CD4-positive, CD25-positive, alpha-beta regulatory T cell (primary cell): Measurements from ENCODE around the gene GSTA4. TPM values are rescaled to one million over a fixed set of nuclear protein-coding genes. Genes with fewer than 3 reads are reported as not detected.

Source experiments
- ATAC-seq, 2 donors: fragments of 150-1000 bp; cut with Tn5 transposase; one replicate each; pipeline ENCODE4 v1.10.0; 2021; ENCODE audit warnings: low read depth in 2 of 2, moderate number of reproducible peaks in 2 of 2, moderate library complexity in 1 of 2
- DNase-seq, 3 donors: peaks; one replicate each; pipeline versions ENCODE4 v3.0.0 to v3.0.0-alpha.2; 2012 to 2022; ENCODE audit warnings: mixed read lengths in 1 of 3
- H3K27ac ChIP-seq: one replicate; pipeline ENCODE4 v1.7.0; 2013; ENCODE audit warnings: mild to moderate bottlenecking, low read length; ENCODE audit not compliant: insufficient read depth, poor library complexity, severe bottlenecking
- H3K27me3 ChIP-seq: one replicate; pipeline ENCODE4 v1.7.0; 2013; ENCODE audit warnings: low read length; ENCODE audit not compliant: control insufficient read depth, insufficient read depth
- H3K36me3 ChIP-seq: one replicate; pipeline ENCODE4 v1.7.0; 2013; ENCODE audit warnings: mild to moderate bottlenecking, low read length, moderate library complexity; ENCODE audit not compliant: control insufficient read depth, insufficient read depth
- H3K4me1 ChIP-seq: 2 replicates; pipeline ENCODE4 v1.7.0; 2013; ENCODE audit warnings: mild to moderate bottlenecking, low read length; ENCODE audit not compliant: insufficient read depth, control insufficient read depth, poor library complexity, severe bottlenecking
- H3K4me3 ChIP-seq: one replicate; pipeline ENCODE4 v1.7.0; 2013; ENCODE audit warnings: low read depth, mild to moderate bottlenecking, low read length, moderate library complexity
- H3K9me3 ChIP-seq, 2 experiments: 1 replicate in 1 of 2; 2 replicates in 1 of 2; pipeline ENCODE4 v1.7.0; 2013; ENCODE audit warnings: low read length in 2 of 2, mild to moderate bottlenecking in 1 of 2, moderate library complexity in 1 of 2; ENCODE audit not compliant: control insufficient read depth in 2 of 2
- H3K27ac Mint-ChIP-seq, 3 donors: one replicate each; pipeline ENCODE4 v1.8.0; 2020 to 2022; ENCODE audit warnings: mild to moderate bottlenecking in 3 of 3, mixed read lengths in 3 of 3, moderate library complexity in 2 of 3
- H3K27me3 Mint-ChIP-seq: one replicate; pipeline ENCODE4 v1.8.0; 2022; ENCODE audit warnings: mild to moderate bottlenecking, mixed read lengths
- H3K36me3 Mint-ChIP-seq: one replicate; pipeline ENCODE4 v1.8.0; 2020; ENCODE audit warnings: mixed read lengths
- H3K4me1 Mint-ChIP-seq, 4 donors: one replicate each; pipeline ENCODE4 v1.8.0; 2020 to 2022; ENCODE audit warnings: mixed read lengths in 4 of 4, mild to moderate bottlenecking in 1 of 4
- H3K4me3 Mint-ChIP-seq, 4 donors: one replicate each; pipeline ENCODE4 v1.8.0; 2020 to 2022; ENCODE audit warnings: mild to moderate bottlenecking in 4 of 4, mixed read lengths in 4 of 4, moderate library complexity in 3 of 4
- H3K9me3 Mint-ChIP-seq, 7 donors: one replicate each; pipeline ENCODE4 v1.8.0; 2020 to 2022; ENCODE audit warnings: mixed read lengths in 7 of 7, mild to moderate bottlenecking in 3 of 7, moderate library complexity in 2 of 7
- polyA plus RNA-seq, 4 donors: library from polyadenylated mRNA; unstranded; fragments of 300-500 nt; fragmentation: Illumina TruSeq; gene quantifications; one replicate each; pipeline ENCODE4 v1.2.3, GENCODE V29; 2021
- total RNA-seq: library from RNA; stranded (reverse); gene quantifications from one replicate; pipeline ENCODE4 v1.2.3, GENCODE V29; 2022

GSTA4 gene
- total and polyA plus RNA-seq, 5 donors from 2014 or later = 1.1 to 4.1 (median 1.2) TPM

DNA sequence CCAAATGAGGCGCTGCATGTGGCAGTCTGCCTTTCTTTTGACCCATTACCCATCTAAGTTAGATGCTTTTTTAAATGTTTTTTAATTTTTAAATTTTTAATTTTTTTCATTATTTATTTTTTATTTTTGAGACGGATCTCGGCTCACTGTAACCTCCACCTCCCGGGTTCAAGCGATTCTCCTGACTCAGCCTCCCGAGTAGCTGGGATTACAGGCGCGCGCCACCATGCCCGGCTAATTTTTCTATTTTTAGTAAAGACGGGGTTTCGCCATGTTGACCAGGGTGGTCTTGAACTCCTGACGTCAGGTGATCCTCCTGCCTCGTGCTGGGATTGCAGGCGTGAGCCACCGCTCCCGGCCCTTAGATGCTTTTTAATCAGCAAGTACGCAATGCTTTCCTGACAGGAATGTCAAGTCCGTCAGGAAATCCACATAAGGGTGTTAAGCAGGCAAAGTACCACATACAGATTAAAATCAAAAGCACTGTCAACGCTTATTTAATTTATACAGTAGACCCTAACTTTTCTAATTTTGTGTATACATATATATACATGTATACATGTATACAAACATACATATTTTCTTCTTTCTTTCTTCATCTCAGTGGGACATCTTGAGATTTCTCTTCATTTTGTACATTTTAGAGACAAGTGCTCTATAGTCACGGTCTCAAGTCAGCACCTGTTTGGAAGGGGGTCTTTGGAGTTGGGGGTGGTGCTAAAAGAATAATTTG lies 995 bp upstream of the GSTA4 start:
- H3K36me3 ChIP-seq = no peaks in the 10 kb centered on the region
- Mint-ChIP-seq H3K9me3 (peaks cover 0 to 8% (median 0%) of the 10 kb centered on the region in 7 donors), H3K4me3 (peak overlapping the region; percentile 88 to 100 (median 97)), H3K27ac (peak overlapping the region; percentile 98 to 100 (median 100)), H3K27me3 (peaks cover 22% of the 10 kb centered on the region), H3K4me1 (peaks cover 10 to 41% (median 26%) of the 10 kb centered on the region in 4 donors), H3K36me3 (peaks cover 5% of the 10 kb centered on the region)
- H3K27me3 ChIP-seq = no peaks in the 10 kb centered on the region
- ATAC-seq (no peak), DNase-seq (peak in 2 of 3 donors; percentile 10 to 71)
- H3K9me3 ChIP-seq = no peaks in the 10 kb centered on the region
- peak overlapping the region; percentile 78 for H3K4me3 ChIP-seq
- H3K4me1 ChIP-seq = peaks cover 19% of the 10 kb centered on the region
- H3K27ac ChIP-seq = peak overlapping the region; percentile 95

DNA sequence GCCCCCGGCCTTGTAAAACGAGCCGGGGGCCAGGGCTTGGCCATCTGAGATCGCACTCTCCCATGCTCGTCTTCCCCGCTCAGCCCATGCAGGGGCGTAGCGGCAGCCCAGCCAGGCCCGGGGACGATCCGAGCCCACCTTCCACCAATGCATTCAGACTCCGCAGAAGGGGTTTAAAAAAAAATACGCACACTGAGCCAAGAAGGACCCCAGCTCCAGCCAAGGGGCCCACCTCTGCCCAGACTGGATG lies 320 bp downstream of the GSTA4 start:
- ATAC-seq (peak in 1 of 2 donors; percentile 10), DNase-seq (no peak)
- Histone ChIP-seq H3K9me3 (no peaks in the 10 kb centered on the region), H3K27ac (peak overlapping the region; percentile 95), H3K4me1 (peaks cover 19% of the 10 kb centered on the region), H3K27me3 (no peaks in the 10 kb centered on the region), H3K36me3 (no peaks in the 10 kb centered on the region), H3K4me3 (peak overlapping the region; percentile 98)
- H3K4me1 Mint-ChIP-seq = peaks cover 10 to 45% (median 24%) of the 10 kb centered on the region in 4 donors
- peak overlapping the region; percentile 88 to 100 (median 97) for H3K4me3 Mint-ChIP-seq
- H3K27ac Mint-ChIP-seq = peak overlapping the region; percentile 98 to 100 (median 100)
- peaks cover 5% of the 10 kb centered on the region for H3K36me3 Mint-ChIP-seq
- peaks cover 26% of the 10 kb centered on the region for H3K27me3 Mint-ChIP-seq
- peaks cover 0 to 8% (median 0%) of the 10 kb centered on the region in 7 donors for H3K9me3 Mint-ChIP-seq

DNA sequence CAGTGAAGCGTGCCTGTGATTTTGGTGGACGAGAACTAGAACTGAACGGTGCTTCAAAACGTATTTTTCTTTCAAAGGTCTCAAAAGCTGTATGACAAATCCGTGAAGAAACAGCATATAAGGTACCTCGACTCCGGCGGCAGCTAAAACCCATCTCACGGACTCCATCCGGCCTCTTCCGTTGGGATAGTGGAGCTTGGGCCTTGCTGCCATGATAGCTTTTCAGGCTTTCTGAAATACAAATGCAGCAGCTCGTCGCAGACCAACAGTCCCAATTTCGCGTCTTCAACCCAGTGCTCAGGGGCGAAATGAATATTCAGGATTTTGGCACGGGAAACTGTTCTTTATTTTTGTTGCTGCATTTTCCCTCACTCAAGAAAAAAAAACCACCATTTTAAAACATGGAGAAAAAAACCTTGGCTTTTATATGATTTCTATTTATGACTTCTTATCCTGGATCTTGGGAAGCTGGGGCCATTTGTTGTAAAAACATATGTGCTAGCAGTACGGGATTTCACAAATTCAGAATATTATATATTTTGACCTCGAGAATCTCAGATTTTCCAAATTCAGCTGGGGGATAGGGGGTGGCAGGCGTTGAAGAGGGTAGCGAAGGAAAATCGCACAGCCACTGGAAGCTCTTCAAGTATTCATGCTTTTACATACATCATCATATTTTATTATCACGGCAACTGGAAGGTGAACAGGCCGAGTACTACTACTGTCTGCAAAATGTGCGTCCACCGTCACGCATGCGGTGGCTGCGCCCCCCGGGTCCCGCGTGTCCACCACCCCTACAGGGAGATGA lies 849 bp downstream of the GSTA4 start:
- H3K4me1 Mint-ChIP-seq = peaks cover 10 to 43% (median 24%) of the 10 kb centered on the region in 4 donors
- H3K4me3 ChIP-seq = peak overlapping the region; percentile 98
- H3K27ac ChIP-seq = peak overlapping the region; percentile 95
- H3K36me3 ChIP-seq = no peaks in the 10 kb centered on the region
- no peak for ATAC-seq
- H3K9me3 ChIP-seq = no peaks in the 10 kb centered on the region
- H3K4me3 Mint-ChIP-seq = peak overlapping the region; percentile 88 to 100 (median 97)
- H3K27ac Mint-ChIP-seq = peak overlapping the region; percentile 98 to 100 (median 100)
- no peaks in the 10 kb centered on the region for H3K27me3 ChIP-seq
- H3K36me3 Mint-ChIP-seq = peaks cover 5% of the 10 kb centered on the region
- H3K4me1 ChIP-seq = peaks cover 19% of the 10 kb centered on the region
- H3K27me3 Mint-ChIP-seq = peaks cover 26% of the 10 kb centered on the region
- peaks cover 0 to 8% (median 0%) of the 10 kb centered on the region in 7 donors for H3K9me3 Mint-ChIP-seq
- DNase-seq = no peak

DNA sequence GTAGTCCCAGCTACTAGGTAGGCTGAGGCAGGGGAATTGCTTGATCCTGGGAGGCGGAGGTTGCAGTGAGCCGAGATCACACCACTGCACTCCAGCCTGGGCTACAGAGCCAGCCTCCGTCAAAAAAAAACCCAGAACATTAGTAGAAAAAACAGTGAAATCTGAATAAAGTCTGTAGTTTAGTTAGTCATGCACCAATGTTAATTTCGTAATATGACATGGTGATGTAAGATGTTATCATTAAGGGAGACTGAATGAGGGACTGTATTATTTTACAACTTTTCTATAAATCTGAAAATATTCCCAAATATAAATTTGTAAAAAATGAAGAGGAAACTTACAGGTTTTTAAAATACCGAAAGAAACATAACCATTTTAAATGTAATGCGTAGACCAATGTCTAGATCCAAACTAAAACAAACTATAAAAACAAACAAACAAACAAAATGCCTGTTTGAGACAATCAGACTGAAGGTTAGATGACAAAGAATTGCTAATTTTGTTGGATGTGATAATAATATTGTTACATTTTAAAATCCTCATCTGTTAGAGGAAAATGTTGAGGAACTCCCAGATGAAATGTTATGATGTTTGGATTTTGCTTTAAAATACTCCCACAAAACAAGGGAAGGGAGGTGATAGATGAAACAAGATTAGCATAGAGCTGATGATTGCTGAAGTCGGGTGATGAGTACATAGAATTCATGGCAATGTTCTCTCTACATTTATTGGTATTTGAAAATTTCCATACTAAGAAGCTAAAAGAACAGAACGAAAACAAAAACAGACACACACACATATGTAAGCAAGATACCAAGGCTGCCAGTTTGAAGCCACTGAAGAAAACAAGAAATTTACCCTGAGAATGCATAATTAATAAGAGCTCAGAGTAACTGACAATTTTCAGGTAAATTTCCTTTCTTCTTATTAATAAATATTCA lies 1.8 kb downstream of the GSTA4 start:
- Mint-ChIP-seq H3K27ac (no peak overlapping the region), H3K4me1 (peaks cover 10 to 43% (median 24%) of the 10 kb centered on the region in 4 donors), H3K36me3 (peaks cover 5% of the 10 kb centered on the region), H3K27me3 (peaks cover 26% of the 10 kb centered on the region), H3K9me3 (peaks cover 0 to 8% (median 0%) of the 10 kb centered on the region in 7 donors), H3K4me3 (peak overlapping the region in 3 of 4 donors; percentile 56 to 100 (median 68))
- Histone ChIP-seq H3K27me3 (no peaks in the 10 kb centered on the region), H3K9me3 (no peaks in the 10 kb centered on the region), H3K27ac (no peak overlapping the region), H3K4me3 (no peak overlapping the region), H3K4me1 (peaks cover 19% of the 10 kb centered on the region), H3K36me3 (no peaks in the 10 kb centered on the region)
- no peak for DNase-seq
- no peak for ATAC-seq

DNA sequence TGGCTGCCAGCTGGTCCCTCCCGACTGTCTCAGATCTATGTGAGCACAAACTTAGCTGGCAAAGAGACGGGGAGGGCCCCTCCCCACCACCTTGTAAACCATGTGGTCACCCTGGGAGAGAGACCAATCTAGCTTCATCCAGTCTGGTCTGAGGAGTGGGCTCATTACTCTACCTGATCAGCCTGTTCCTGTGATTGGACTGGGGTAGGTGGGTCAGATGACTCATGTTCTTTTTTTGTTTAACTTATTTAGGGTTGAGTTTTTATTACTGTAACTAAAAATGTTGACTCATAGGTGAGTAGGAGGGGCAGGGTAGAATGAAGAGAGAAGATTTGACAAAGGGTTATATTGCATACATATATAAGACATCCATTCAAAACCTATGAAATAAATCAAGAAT lies 4.7 kb downstream of the GSTA4 start:
- Histone ChIP-seq H3K4me3 (no peak overlapping the region), H3K27ac (no peak overlapping the region), H3K4me1 (peaks cover 9% of the 10 kb centered on the region), H3K27me3 (no peaks in the 10 kb centered on the region), H3K36me3 (no peaks in the 10 kb centered on the region), H3K9me3 (no peaks in the 10 kb centered on the region)
- Mint-ChIP-seq H3K27ac (no peak overlapping the region), H3K4me3 (peak overlapping the region in 1 of 4 donors; percentile 78), H3K36me3 (peaks cover 1% of the 10 kb centered on the region), H3K4me1 (peaks cover 5 to 24% (median 15%) of the 10 kb centered on the region in 4 donors), H3K27me3 (peaks cover 12% of the 10 kb centered on the region), H3K9me3 (peaks cover 0 to 5% (median 0%) of the 10 kb centered on the region in 7 donors)
- no peak for ATAC-seq
- no peak for DNase-seq

DNA sequence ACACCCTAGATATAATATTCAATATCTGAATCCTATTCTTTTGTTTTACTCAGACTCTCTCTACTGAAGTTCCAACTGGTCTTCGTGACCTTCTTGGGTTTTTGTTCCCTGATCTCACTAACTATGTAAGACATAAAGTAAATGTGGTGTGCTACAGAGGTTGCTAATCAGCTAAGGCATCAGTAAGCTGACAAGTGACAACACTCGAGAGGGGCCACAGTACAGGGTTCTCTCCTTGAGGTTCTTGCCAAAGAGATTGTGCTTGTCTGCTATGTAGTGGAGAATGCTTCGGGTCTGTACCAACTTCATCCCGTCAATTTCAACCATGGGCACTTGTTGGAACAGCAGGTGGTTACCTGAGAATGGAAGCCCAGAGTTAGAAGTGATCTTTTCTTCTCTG lies 9.9 kb downstream of the GSTA4 start:
- H3K4me3 Mint-ChIP-seq = peak overlapping the region in 2 of 4 donors; percentile 42 to 75
- DNase-seq (no peak), ATAC-seq (no peak)
- H3K36me3 Mint-ChIP-seq = no peaks in the 10 kb centered on the region
- no peaks in the 10 kb centered on the region for H3K9me3 ChIP-seq
- H3K9me3 Mint-ChIP-seq = no peaks in the 10 kb centered on the region
- H3K27ac ChIP-seq = no peak overlapping the region
- peaks cover 24% of the 10 kb centered on the region for H3K4me1 ChIP-seq
- no peak overlapping the region for H3K27ac Mint-ChIP-seq
- peaks cover 12 to 36% (median 24%) of the 10 kb centered on the region in 4 donors for H3K4me1 Mint-ChIP-seq
- H3K36me3 ChIP-seq = no peaks in the 10 kb centered on the region
- H3K27me3 Mint-ChIP-seq = peaks cover 1% of the 10 kb centered on the region
- no peaks in the 10 kb centered on the region for H3K27me3 ChIP-seq
- H3K4me3 ChIP-seq = no peak overlapping the region

DNA sequence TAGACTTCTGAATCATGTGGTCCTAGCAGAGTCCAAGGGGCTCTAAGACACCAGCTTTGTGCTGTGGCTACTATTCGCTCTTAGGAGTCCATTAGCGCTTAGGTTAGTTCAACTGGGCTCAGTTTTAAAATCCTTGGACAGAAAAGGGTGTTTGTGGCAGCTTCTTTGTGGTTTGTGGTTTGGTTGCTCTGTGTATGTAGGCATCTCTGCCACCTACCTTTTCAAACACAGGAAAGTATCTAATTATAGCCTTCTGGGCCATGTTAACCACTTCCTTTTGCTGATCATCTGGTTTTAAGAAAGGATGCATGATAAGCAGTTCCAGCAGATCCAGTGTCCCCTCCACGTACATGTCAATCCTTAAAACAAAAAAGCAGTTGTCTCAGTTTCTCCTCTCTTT lies 10.8 kb downstream of the GSTA4 start:
- Histone ChIP-seq H3K27me3 (no peaks in the 10 kb centered on the region), H3K36me3 (no peaks in the 10 kb centered on the region)
- peaks cover 12 to 36% (median 23%) of the 10 kb centered on the region in 4 donors for H3K4me1 Mint-ChIP-seq

More for the DNA sequence above, 10.8 kb downstream of the GSTA4 start:
- H3K4me1 ChIP-seq = peaks cover 24% of the 10 kb centered on the region
- peak; percentile 16 to 84 (median 68) for DNase-seq
- Mint-ChIP-seq H3K36me3 (no peaks in the 10 kb centered on the region), H3K4me3 (peak overlapping the region; percentile 40 to 84 (median 58)), H3K27me3 (no peaks in the 10 kb centered on the region), H3K27ac (peak overlapping the region in 1 of 3 donors; percentile 5), H3K9me3 (no peaks in the 10 kb centered on the region)
- peak overlapping the region; percentile 79 for H3K4me3 ChIP-seq
- no peak overlapping the region for H3K27ac ChIP-seq
- ATAC-seq = peak; percentile 89 to 90
- no peaks in the 10 kb centered on the region for H3K9me3 ChIP-seq
